COR-L47 (cell line): ENCODE measurements around the gene TRNAU1AP.
"Not testable (repeated sequence)": the region's sequence is repeated elsewhere in the genome, so short reads cannot be mapped to it uniquely, and the experiment has no call there.

Experiments
- DNase-seq: peaks from one replicate; lab custom pipeline; 2025; lab: John Stamatoyannopoulos, UW

The TRNAU1AP gene

DNA sequence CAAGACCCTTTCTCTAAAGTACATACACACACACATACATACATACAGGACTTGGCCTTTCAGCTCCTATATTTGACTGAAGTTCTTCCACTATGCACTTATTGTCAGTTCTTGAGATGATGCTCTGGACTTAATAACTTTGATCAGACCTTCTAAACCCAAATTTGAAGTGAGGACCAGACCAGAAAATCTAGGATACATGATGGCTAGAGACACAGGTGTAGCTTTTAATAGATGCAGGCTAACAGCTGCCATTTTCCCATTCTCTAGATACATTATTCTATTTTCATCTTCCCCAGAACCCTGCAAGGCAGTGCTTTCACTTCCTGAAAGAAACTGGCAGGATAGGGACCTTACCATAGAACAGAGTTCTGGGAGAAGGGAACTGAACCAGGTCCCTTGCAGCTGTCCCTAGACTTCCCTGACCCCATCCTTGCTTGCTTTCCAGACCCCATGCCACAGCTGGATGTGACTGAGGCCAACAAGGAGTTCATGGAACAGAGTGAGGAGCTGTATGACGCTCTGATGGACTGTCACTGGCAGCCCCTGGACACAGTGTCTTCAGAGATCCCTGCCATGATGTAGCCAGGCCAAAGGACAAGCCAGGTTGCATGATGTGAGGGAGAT, 24.3 kb downstream of the TRNAU1AP start:
- no peak for DNase-seq

DNA sequence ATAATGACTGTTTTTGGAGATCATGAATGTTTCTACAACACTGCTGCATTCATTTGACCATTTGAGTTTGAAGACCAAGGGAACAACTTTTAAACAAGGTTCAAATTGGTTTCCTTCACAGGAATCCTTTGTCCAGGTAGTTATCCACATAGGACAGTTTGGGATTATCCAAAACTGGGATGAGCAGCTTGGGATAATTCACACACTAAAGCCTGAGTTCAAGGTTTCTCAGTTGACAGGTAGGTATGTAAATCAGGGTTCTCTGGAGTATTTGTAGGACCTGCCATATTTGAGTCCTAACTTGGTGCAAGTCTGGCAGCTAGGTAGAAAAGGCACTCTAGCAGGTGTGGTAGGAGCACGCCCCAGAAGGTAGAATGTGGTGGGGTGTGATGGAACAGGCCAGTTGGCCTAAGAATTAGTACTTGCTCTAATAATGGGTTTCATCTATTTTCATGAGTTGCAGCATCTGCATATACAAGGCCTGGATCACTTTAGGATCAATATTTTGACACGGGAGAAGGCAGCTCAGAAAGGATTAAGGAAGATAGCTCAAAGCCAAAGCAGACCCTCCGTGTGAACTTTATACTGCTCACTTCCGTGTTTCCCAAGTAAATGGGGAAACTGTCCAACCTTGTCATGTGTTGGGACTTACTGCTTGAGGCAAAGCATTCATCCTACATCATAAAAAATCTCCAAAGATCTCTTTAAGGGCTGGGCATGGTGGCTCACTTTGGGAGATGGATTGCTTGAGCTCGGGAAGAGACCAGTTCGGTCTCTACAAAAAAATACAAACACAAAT, 25.1 kb downstream of the TRNAU1AP start:
- DNase-seq = no peak

DNA sequence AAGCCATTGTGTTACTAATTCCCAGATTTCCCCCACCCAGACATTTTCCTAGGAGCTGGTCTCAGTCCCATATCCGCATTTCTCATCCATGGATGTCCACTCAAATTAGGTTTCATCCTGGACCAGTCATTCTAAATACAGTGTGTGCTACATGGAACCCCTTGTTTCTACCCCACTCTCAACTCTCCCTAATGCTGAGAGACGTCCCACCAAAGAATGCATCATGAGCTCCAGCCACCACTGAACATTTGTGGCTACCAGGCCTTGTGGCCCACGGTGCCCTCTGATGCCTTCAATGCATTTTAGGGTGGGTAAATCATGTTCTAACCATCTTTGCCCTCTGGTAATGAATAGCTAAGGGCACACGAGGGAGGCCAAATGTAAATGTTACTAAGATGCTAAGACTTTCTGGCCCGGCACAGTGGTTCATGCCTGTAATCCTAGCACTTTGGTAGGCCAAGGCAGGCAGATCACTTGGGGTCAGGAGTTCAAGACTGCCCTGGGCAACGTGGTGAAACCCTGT, 25.9 kb downstream of the TRNAU1AP start:
- DNase-seq = no peak

DNA sequence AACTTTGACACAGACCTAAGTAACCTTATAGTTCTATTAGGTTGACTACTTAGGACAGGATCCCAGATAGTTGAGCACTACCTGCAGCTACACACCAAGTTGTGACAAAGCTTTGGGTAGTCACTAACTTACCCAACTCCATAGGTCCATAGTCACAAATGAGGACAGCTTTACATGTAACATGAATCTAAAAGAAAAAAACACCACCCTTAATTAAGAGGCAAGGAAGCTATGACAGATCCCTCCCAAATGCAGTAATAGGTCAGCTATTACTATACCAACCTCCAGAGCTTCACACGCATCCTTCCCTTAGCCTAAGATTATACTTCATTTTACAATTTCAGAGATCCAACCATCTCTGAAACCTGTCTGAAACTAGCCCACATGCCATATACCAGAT, 26.5 kb downstream of the TRNAU1AP start:
- DNase-seq = no peak

DNA sequence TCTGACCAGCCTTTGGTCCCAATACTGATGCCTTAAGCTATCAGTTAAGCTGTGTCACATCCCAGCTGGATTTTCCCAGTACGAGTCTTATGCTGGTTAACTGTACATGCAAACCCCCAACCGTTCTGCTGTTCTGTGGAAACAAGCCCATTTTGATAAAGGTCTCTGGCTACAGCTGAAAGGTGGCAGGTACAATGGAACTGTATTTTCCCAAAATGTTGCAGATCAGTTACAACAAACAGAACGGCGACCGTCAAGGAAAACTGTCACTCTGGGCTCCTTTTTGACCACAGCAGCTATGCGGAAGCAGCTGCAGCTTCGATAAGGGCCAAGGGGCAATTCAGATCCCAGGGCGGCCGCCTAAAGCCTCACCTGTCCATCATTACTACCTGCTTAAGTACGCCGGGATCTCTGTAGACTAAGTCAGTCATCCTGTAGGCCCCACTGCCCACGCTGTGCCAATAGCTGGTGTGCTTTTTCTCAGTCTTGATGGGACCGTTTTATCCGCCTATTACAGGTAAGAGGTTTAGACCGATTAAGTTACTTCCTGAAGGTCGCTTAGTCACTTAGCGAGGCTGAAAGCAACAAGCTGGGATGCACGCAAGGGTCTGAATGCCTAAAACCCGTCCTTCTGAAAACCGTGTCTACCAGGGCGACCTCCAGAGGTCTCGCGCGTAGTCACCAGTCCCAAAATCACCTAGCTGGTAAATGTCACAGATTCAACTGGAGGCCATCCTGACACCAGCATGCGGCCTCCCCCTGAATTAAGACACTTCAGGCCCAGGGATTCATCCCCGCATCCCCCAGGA, 28.0 kb downstream of the TRNAU1AP start:
- DNase-seq = peak; percentile 38

DNA sequence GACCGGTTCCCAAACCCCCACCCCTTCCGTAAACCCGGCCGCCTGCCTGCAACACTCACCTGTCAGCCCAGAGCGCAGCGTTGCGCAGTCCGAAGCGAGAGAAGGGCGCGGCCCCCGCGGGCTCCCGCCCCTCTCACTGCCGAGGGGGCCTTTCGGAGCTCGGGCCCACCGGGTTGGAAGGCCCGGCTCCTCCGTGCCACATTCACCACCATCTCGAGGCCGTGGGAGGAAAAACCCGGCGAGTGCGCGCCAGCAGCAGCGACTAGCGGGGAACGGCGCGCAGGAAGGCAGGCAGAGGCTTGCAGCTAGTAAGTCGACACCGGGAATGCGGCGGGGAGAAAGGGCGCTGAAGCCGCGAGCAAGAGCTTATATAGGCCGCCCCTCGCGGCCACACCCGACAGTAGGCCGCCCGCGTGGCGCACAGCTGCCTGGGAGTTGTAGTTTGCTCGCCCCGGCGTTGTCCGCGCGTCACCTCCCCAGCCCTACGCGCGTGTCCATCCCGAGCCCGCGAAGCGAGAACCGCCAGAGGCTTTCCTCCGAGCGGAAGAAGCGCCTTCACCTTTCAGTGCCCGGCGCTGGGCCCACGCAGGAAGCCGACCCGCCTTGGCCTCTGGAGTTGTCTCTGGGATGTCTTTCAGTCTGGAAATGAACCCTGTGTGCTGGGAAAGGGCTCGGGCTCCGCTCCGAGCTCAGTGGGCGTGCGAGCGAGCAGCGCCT, 28.8 kb downstream of the TRNAU1AP start:
- DNase-seq = peak; percentile 96

DNA sequence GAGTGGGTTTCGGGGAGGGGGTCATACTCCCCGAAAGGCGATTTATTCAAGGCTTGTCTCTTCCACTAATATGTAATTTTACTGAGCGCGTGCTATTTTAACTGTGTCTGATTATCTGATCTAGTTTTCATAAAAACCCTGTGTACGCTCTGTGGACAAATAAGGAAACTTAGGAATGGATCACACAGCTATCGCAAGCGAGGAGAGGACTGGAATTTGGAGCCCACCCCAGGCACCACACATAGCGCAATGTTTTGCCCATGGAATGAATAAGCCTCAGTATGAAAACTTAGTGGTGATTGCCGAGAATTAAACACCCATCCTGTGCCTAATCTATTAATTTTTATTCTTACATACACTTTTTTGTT, 29.3 kb downstream of the TRNAU1AP start:
- DNase-seq = no peak

DNA sequence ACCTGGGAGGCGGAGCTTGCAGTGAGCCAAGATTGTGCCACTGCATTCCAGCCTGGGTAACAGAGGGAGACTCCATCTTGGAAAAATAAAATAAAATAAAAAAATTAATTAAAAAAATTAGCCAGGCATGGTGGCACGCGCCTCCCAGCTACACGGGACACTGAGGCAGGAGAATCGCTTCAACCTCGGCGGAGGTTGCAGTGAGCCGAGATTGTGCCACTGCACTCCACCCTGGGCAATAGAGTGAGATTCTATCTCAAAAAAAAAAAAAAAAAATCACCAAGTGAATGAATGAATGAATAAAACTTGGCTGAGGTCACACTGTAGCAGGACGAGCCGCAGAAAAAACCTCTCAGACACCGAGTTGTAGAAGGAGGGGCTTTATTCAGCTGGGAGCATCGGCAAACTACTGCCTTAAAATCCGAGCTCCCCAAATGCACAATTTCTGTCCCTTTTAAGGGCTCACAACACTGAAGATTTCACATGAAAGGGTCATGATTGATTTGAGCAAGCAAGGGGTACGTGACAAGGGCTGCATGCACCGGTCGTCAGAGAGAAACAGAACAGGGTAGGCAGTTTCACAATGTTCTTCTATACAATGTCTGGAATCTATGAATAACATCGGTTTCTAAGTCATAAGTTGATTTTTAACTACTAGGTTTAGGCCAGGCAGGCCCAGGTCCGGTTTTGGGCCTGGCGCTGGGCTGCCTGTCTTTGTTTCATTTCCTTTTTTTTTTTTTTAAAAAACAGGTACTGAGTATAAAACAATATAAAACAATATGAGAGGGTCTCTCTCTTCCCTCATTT, 33.9 kb downstream of the TRNAU1AP start:
- not testable (repeated sequence) for DNase-seq

DNA sequence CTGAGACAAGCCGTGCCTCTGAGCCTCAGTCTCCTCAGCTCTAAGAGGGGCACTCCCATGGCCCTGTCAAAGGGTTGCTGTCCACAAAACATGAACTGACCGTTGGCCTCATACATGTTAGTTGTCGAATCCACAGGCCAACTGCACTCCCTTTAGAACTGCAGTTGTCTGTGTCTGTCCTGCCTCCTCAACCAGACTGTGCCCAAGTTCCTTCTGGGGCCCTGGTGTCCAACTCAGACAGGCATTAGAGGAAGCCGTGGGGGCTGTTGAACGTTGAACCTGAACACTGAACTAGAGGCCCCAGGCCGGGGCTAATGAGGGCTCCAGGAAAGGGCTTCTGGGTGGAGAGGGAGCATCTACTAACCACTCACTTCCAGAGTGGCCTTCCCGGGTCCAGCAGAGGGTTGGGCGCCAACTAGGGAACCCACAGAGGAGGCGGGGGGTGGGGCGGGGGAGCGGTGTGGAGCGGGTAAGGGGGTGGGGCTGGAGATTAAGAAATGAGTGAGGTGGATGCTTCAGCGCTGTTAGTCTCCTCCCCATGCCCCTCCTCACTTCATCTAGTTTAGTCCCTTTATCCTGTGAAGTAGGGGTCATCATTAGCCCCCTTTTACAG, 38.9 kb downstream of the TRNAU1AP start, which contains the start of gene RAB42:
TSS of gene RAB42 (plus strand) at position 558 of the 613 bp plus-strand sequence. CDS start 247 bp downstream, outside the sequence.
- DNase-seq = no peak

DNA sequence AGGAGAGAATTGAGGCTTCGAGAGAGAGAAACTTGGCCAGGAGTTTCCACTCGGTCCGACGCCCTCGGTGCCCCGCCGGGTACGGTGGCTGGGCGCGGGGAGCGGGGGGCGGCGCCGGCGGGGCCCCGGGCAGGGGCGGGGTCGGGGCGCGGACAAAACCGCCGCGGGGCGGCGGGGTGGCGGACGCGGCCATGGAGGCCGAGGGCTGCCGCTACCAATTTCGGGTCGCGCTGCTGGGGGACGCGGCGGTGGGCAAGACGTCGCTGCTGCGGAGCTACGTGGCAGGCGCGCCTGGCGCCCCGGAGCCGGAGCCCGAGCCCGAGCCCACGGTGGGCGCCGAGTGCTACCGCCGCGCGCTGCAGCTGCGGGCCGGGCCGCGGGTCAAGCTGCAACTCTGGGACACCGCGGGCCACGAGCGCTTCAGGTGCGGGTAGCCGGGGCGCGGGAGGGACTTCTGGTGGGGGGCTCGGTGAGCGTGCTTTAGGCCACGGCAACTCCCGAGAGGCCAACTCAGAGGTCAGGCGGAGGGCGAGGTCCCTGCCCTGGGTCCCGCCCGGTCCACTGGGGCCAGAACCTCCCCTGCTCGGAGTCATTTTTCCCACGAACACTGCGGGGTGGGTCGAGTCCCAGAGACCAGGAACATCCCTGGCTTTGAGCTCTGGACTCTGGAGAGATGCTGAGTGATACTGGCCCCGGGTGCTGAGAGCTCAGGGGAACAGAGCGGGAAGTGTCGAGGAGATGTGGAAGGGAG, 39.6 kb downstream of the TRNAU1AP start:
- no peak for DNase-seq

DNA sequence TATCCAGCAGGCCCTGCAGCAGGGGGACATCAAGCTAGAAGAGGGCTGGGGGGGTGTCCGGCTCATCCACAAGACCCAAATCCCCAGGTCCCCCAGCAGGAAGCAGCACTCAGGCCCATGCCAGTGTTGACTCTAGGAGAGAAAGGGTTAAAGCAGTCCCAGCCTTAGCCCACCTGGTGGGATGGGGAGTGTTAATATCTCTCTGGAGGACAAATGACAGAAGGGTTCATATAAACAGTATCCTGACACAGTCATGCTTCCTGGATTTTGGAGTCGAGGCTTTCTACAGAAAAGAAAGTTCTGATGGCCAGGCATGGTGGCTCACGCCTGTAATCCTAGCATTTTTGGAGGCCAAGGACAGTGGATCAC, 41.1 kb downstream of the TRNAU1AP start:
- DNase-seq = not testable (repeated sequence)

DNA sequence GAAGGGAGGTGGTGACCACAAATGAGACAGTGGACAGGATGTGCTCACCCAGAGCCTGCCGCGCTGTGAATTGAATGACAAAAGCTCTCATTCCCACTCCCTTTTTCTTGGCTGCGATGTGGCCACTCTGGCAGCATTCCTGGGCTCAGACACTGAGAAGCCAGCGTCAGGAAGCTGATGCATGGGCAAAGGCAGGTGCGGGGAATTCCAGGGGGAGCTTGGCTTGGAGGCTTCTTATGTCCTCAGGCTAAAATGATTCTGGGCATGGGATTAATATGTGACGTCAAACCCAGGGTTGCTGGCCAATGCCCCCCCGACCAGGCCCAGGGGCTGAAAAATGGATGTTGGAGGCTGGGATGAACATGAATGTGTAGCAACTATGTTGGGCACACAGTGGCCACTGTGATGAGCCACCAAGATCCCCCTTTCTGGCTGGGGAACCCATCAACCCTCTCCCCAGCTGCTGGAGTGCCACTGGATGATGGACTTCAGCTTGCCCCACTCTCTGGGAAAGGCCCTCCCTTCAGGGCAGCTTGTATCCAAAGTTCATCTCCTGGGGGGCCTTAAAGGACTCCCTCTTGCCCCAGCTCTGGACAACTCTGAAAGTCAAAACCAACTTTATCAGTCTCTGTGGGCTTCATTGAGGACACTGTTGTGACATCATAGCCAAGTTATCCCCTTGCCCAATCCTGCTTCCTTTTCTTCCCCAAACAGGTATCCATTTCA, 42.0 kb downstream of the TRNAU1AP start:
- not testable (repeated sequence) for DNase-seq

DNA sequence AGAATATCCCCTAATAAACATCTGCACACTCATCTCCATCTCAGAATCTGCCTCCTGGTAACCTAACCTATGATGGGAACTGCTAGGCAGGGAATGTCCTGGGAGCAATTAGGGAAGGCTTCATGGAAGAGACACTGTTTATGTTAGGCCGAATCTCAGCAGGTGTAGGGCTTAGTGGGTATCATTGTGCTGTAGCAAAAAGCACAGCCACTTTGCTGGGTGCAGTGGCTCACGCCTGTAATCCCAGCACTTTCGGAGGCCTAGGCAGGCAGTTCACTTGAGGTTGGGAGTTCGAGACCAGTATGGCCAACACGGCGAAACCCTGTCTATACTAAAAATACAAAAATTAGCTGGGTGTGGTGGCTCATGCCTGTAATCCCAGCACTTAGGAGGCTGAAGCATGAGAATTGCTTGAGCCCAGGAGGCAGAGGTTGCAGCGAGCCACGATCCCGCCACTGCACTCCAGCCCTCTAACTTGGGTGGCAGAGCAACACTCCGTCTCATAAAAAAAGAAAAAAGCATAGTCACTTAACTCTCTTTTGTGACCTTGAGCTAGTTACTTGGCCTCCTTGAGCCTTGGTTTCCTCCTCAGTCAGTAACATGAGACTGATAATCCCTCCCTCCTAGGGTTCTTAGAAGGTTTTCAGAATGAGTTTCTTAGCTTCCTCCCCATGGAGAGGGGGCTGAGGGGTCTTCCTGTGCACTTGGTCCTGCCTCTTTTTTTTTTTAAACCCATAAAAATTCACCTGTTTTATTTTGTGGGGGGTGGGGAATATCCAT, 42.7 kb downstream of the TRNAU1AP start:
- DNase-seq = no peak

DNA sequence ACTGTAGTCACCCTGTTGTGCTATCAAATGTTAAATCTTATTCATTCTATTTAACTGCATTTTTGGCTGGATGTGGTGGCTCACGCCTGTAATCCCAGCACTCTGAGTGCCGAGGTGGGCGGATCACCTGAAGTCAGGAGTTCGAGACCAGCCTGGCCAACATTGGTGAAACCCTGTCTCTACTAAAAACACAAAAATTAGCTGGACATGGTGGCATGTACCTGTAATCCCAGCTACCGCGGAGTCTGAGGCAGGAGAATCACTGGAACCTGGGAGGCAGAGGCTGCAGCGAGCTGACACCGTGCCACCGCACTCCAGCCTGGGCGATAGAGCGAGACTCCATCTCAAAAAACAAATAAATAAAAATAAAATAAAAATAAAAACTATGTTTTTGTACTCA, 43.4 kb downstream of the TRNAU1AP start:
- DNase-seq = not testable (repeated sequence)

DNA sequence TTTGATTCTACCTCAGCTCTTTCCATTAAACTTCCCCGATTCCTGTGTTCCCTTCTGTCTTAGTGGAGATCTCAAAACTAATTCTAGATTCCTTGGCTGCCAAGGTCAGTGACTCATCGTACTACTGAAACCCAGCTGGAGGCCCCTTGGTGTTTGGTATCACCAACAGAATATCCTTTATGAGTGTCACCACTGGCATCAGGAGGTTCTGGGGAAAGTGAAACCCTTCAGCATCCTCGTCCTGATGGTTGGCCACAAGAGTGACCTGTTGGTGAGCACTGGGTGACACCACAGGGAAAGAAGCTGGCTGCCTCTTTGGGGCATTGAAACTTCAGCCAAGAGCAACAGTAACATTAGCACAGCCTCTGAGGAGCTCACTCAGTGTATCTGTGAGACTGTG, 48.8 kb downstream of the TRNAU1AP start:
- DNase-seq = no peak

DNA sequence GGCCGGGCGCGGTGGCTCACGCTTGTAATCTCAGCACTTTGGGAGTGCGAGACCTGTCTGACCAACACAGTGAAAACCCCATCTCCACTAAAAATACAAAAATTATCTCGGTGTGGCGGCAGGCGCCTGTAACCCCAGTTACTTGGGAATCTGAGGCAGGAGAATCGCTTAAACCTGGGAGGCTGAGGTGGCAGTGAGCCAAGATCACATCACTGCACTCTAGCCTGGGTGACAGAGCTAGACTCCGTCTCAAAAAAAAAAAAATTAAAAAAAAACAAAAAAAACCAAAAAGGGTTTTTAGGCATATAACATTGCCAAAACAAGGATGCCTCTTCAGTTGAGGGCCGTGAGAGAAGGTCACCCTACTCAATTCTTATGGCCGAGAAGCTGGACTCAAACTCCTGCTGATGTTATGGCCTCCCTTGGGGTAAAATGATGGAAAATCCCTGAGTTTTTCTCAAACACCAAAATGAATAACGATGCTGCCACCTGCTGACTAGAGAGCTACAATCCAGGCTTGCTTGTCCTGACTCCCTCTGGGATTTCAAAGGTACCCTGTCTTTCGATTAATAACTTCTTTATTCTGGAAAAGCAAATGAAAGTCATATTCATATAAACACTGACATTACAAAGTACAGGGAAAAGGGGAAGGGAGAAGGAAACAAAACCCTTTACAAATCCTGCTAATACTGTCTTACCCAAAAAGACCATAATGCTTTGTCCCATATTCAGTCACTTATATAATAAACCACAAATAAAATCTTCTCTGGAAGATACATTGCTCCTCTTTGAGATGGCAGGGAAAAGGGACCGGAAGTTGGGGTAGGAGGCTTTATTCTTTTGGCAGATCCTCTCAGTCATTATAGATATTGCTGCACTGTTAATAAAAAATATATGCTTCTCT, 49.9 kb downstream of the TRNAU1AP start:
- peak; percentile 63 for DNase-seq

DNA sequence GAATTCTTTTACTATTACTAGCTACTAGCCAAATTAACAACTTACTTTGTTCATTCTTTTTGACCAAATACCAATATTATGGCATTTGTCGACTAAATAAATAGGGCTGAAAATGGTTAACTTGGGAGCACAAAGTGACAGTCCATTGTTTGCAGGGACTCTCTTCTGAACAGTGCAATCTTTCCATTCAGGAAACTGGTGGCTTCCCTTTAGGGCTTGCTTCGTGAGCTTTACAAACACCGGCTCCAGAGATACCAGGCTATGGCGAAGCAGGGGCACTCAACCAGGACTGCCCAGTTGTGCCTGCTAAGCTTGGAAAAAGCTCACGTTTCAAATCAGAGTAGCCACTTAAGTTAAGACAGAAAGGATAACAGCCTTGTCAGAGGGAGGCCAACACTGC, 51.5 kb downstream of the TRNAU1AP start:
- no peak for DNase-seq
